Activated effector memory CD4-positive, alpha-beta T cell treated with anti-CD3 and anti-CD28 coated beads, Interleukin-2, amount 50 U/mL, for 16 hours (primary cell): Measurements from ENCODE around the gene SLC39A11.
"Not testable (repeated sequence)": the region's sequence is repeated elsewhere in the genome, so short reads cannot be mapped to it uniquely, and the experiment has no call there.

Experiments used
- DNase-seq: peaks from one replicate; pipeline ENCODE4 v3.0.0-alpha.2; 2020

The SLC39A11 gene

DNA sequence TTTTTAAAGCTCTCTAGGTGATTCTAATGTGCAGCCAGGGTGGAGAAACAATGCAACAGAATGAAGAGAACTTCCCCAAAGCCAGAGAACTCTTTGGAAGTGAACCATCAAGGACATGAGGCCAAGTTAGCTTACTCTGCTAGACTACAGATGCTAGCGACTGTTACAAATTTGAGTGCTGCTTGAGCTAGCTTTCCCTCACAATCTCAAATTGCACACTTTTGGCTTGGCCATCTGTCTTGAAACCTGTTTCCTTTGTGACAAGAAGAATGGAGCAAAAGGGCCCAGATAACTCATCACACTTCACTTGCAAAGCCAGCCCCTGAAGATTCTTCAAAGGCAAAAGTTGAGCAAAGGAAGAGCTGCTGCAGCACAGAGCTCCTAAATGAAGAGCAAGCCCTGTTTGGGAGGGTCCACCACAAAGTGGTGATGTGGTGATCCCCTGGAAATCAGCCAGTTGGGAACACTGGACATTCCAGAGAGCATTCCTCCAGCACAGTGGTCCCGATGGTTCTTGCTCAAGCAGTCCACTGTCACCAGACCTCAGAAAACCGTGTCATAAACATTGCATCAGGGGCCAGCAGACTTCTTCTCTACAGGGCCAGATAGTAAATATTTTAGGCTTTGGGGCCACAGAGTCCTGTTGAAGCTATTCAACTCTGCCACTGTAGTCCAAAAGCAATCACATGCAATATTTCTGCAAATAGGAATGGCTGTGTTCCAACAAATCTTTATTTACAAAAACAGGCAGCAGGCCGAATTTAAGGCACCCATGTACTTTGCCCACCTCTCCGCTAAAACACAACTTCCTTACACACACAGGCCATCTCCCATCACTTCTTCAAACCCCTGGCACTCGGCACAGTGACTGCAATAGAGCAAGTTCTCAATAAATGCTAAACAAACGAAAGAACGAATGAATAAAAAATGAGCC, 21.2 kb downstream of the SLC39A11 start:
- DNase-seq = no peak

DNA sequence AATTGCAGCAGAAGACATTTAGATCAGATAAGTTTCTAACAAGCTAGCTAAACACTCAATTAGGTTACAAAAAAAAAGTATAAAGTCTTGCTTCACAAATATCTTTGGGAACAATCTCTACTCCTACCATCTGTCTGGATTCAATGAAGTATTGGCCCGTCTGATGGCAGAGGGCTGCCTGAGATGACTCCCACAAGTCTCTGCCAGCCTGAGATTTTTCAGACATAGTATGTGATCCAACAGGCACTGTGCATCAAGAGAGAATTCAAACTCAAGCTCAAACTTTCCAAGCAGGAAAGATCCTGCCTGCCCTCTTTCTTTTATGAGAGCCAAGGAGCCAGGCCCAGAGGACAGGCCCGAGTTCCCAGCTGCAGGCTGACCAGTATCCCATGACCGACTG, 22.6 kb downstream of the SLC39A11 start:
- DNase-seq = no peak

DNA sequence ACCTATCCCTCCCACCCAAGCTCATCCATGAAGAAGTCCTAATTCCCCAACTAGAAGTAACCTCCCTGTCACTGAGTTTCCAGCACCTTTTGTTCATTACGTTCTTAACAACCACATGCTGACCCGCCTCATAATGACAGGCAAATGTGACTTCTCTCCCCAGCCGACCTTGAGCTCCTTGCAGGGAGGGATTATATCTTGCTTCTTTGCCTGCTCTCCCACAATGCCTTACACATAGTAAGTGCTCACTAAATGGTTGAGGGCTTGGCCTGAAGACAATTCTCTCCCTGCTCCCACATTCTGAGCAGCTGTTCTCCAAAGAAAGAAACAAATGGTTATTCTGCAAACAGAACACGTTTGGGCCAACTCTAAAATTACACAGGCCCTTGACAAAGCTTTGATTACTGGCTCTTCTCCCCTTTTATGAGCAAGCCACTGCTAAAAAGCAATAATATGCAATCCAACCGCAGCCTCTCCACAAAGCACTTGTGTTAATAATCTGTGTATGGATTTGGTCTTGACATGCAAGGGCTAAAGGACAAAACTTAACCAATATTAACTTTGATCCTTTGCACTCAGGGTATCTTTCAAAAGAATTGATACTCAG, 23.2 kb downstream of the SLC39A11 start:
- no peak for DNase-seq

DNA sequence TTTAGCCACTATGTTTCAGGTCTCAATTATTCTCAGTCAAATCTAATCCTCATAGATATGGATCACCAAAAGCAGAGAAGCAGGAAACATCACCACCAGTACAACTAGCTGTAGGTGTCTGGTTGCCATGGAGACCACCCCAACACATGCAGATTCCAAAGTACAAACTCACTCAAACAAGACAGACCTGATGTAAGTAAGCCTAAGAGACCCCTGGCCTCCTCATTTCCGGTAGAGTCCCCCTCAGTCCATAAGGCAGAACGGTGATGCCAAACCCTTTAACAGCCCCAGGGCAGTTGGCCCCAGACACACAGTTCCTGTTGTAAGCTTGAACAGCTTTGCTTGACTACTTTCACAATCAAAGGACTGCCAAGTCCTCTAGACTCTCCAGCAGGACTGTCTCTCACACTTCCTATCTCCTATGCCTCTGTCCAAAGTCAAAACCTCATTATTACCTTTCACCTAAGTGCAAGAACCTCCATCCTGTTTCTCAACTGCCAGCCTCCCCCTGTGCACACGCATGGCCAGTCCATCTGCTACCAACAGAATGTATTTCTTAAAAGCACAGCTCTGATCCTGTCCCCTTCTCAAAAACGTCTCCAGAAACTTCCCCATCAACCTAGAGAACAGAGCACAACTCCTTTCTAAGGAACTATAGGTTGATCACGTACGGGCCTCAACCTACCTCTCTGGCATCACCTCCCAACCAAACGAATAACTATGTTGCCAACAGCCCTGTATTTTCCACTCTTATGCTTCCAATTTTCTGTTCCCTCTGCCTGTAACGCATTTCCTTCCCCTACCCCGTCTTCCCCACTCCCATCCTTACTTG, 23.9 kb downstream of the SLC39A11 start:
- DNase-seq = no peak

DNA sequence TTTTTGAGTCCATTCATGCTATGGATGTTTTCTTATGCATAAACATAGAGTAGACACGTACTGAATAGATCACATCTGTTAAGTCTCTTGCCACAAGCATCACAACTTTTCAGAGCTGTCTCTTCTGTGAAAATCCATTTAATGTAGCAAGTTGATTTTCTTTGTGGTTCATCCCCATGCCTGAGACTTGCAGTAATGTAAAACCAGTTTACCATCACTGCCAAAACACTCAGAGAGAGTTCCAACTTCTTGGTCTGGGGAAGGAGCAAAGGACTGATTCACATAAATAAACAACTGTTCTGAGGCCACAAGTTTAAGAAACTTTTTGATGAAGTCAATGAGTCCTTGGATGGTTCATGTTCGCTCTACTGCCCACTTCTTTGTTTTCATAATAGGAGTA, 24.8 kb downstream of the SLC39A11 start:
- not testable (repeated sequence) for DNase-seq

DNA sequence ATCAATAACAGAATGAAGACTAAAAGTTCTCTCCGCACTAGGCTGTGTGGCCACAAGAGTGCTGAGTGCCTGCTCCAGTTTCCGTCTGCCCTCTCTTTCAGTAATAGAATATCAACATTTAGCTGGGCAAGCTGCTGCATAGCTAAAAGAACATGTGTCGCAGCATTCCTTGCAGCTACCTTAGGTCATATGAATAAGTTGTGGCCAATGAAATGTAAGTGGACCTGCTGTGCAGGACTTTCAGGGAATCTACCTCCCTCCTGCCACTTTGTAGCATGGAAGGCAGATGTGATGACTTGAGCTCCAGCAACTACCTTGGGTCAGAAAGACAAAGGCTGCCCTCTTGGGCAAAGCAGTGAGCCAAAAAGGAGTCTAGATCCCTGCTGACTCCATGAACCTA, 25.4 kb downstream of the SLC39A11 start:
- DNase-seq = no peak

DNA sequence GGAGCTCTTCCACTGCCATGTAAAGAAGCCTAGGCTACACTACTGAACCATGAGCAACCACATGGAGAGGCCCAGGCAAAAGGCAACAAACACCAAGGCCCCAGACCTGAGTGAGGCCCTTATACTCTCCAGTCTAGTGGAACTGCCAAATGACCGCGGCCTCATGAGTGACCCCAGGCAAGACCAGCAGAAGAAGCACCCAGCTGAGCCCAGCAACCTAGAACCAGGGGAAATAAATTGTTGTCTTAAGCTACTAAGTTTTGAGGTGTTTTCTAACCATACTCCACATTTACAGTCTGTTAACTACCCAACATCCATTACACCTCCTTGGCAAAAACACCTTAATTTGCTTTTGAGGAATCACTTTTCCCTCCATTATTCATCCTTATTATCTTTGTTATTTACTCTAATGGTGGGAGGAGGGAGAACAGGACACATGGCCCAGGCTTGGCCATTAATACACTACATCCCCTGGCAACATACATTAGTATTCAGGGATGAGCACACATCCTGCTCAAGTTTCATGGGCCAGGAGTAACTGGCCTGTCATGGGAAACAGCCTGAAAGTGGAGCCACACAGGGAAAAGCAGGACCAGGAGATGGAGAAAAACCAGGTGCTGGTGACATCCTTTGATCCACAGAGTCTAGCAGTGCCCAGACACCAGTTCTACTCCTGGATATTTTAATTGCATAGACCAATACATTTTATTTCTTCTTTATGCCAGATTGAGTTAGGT, 26.2 kb downstream of the SLC39A11 start:
- no peak for DNase-seq

DNA sequence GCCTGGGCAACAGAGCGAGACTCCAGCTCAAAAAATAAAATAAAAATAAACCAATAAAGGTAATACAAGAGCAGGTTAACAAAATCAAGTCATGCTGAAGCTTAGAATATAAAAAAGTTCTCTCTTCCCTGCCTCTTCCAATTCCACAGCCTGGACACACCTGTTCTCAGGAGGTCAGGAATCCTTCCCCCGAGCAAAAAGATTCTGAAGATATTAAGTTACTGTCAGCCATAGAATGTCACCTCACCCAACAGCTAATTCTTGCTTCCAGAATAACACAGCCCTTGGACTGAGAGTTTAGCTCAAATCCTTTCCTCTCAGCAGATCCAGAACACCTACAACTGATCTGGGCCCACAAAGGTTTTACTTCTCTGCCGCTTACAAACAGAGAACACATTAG, 27.1 kb downstream of the SLC39A11 start:
- DNase-seq = no peak

DNA sequence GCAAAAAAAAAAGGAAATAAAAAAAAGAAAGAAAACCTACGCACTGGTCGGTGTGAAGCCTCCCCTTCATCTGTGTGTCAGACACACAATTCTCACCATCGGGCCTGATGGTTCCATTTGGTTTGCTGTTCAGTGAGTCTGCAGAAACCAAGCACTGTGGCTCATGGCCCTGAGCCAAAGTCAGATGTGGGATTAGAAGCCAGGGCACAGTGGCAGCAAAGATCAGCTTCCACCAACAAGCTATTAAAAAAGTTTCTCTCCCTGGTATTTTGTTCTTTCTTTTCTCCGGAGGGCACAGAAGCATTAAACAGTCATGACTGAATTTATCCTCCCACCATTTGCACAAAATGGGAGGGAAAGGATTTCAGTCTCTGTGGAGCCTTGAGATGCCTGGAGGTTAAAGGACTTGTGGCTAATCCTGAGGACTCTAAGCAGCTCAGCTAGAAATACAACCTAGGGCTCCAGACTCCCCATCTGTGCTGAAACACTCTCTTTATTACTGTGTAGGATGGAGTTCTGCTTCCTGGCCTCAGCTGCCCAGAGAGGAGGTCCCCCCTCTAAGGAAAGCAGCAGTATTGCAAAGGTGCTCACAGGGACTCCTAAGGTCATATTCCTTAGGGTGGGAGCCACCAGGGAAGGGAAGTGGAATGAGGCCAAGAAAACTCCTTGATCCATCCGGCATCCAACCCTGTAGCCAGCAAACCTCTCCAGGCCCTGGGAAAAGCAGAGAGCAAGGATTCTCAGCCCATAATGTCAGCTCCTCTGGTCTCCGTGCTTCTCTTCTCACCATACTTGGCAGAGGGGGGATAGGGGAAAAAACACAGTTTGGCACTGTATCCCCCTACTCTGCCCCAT, 28.2 kb downstream of the SLC39A11 start:
- DNase-seq = no peak

DNA sequence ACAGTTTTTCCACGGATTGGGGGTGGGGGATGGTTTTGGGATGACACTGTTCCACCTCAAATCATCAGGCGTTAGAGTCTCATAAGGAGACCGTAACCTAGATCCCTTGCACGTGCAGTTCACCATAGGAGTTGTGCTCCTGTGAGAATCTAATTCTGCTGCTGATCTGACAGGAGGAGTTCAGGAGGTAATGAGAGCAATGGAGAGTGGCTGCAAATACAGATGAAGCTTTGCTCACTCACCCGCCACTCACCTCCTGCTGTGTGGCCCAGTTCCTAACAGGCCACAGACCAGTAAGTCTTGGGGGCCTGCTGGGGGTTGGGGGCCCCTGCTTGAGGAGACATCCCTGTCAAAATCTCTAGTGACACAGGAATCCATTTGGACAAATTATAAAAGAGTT, 29.8 kb downstream of the SLC39A11 start:
- no peak for DNase-seq

DNA sequence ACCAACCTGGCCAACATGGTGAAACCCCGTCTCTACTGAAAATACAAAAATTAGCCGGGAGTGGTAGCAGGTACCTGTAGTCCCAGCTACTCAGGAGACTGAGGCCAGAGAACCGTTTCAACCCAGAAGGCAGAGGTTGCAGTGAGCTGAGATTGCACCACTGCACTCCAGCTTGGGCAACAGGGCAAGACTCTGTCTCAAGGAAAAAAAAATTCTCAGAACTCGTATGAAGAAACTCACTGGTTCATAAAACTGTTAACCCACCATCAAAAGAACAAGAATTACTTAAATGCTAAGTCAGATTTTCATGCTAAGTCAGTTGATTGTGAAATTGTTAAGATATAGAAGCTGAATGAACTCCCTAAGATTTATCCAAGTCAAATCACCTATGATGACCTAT, 31.3 kb downstream of the SLC39A11 start:
- DNase-seq = no peak

DNA sequence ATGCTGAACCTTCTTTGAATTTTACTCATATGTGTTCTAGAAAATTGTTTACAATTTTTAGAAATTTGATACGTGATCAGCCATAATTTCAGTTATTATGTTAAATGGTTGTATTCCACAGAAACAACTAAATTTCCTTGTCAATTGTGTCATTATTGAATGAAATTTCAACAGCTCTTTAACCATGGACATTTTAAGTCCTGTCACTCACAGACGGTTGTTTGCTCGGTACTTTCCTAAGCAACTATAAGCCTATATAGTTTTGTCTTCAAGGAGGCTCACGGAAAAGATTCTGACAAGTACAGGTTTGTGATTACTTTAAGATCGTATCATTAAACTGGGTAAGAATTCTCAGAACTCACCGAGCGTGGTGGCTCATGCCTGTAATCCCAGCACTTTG, 31.8 kb downstream of the SLC39A11 start:
- DNase-seq = no peak

DNA sequence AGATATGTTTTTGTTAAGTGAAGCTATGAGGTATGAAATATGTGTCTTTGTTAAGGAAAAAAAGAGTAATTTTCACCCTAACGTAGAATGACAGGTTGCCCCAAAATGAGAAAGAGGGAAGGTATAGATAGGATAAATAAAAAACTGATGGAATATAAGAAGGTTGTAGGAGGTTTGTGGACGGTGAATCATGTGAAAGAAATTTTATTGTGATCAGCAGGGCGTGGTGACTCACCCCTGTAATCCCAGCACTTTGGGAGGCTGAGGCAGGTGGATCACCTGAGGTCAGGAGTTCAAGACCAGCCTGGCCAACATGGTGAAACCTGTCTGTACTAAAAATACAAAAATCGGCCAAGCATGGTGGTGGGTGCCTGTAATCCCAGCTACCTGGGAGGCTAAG, 32.8 kb downstream of the SLC39A11 start:
- not testable (repeated sequence) for DNase-seq

DNA sequence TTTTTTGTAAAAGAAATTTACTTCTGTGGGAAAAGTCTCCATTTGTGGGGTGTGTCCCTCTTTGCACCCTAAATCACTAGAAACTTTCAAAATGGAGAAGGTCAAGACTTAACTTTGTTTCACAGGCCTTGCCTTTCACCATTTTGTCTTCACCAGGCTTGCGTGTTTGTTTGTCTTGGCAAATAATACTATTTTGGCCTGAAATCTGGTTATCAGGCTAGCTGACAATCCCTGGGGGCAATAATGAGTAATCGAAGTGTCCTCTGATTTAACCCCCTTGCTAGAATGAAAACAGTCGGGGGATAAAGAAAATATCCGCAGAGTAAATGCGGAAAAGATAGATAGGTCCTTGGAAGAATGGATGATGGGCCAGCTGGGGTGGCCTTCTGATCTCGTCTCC, 34.5 kb downstream of the SLC39A11 start:
- no peak for DNase-seq

DNA sequence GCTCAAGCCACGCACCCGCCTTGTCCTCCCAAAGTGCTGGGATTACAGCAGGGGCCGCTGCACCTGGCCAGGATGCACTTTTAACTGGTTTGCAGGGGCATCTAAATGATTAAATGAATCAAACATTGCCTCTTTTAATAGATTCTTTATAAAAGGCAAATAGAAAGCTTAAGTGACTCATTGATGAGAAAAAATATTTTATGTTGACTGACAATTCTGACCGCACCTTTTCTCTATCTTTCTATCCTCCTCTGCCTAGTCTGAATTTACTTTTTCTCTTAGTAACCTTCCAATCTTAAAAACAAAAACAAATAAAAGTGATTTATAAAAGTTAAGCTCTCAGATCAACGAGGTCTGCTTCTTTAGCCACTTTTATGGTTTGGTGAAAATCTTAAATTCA, 35.3 kb downstream of the SLC39A11 start:
- no peak for DNase-seq

DNA sequence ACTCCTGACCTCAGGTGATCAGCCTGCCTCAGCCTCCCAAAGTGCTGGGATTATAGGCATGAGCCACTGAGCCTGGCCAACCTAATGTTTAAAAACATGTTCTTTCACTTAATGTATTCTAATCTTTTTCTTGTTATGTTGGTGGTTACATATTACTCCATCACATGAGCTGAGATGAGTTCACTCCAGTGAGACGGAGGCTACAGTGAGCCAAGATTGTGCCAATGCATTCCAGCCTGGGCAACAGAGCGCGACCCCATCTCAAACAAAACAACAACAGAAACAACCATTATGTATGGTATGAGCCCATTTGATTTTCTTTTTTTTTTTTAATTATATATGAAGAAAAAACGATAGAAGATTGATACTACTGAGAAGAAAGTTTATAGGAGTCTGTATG, 39.6 kb downstream of the SLC39A11 start:
- DNase-seq = no peak

DNA sequence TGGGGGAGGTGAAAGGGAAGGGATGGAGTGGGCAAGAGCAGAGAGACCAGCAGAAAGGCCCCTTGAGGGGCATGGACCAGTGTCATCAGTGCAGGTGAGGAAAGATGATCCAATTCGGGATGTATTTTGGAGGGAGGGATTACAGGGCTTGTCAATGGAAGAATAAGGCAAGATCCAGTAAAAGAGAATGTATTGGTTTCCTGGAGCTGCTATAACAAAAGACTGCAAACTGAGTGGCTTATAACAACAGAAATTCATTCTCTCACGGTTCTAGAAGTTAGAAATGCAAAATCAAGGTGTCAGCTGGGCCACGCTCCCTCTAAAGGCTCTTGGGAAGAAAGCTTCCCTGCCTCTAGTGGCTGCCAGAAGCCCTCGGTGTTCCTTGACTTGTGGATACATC, 41.7 kb downstream of the SLC39A11 start:
- no peak for DNase-seq

DNA sequence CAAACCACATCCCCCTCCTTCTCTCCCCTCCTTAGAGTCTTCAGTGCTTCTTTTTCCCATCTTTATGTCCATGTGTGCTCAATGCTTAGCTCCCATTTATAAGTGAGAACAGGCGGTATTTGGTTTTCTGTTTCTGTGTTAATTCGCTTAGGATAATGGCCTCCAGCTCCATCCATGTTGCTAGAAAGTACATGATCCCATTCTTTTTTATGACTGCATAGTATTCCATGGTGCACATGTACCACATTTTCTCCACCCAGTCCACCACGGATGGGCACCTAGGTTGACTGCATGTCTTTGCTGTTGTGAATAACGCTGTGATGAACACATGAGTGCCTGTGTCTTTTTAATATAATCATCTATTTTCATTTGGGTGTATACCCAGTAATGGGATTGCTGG, 44.3 kb downstream of the SLC39A11 start:
- no peak for DNase-seq

DNA sequence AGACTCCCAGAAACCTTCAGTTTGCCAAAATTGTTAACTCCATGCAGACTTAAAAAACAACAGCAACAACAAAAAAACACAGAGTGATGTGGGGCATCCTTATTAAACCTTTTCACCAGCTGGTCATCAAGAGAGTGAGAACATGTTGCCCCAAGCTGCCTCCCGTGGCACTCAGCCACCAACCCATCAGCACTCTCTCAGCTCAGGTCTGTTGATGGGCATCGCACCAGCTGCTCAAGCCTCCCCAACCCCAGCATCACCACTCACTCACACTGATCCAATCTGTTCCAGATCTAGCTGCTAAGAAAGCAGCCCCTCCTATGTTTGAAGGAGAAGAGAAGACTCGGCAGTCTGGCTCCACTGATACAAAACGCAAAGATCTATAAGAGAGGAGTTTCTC, 46.8 kb downstream of the SLC39A11 start:
- DNase-seq = no peak

DNA sequence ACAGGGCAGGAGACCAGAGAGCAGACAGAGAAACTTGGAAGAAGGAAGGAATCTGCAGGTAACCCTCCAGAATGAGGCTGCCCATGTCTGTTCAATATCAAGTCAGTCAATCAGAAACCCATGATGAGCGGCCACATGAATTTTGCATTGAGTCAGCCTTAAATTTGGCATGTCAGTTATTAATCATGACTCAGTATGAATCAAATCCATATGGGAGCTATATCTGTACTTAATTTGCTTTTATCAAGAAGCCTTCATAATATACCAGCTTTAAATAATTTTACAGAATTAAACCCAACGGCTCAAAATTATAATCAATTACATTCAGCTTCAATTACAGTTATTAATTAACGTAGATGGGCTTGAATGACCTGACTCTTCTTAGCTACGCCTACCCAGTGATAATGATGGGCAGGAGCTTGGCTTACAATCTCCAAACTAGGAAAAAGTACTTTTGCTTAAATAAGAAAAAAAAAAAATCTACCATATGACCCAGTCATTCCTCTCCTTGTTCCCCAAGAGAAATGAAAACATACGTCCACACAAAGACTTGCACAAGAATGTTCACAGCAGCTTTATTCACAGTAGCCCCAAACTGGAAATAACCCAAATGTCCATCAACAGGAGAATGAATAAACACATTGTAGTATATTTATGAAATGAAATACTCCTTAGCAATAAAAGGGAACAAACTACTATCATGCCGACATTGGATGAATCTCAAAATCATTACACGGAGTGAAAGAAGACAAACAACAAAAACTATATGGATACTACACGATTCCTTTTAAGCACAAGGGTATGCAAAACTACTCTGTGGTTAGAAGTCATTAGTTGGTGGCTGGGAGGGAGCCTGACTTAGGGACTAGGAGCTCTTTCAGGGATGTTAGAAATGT, 48.6 kb downstream of the SLC39A11 start:
- DNase-seq = no peak
